RWPE2 (cell line): Measurements from ENCODE around the gene UBALD2.

Experiments
- ATAC-seq: fragments of 200-7000 bp; cut with Tn5 transposase; 3 replicates; pipeline ENCODE4 v1.9.1; 2021; ENCODE audit warnings: low read depth
- DNase-seq: peaks from one replicate; pipeline ENCODE4 v3.0.0-alpha.2; 2020; ENCODE audit warnings: low spot score
- H3K27ac ChIP-seq: fragments of 450-650 bp; 2 replicates; pipeline ENCODE4 v1.5.1; 2017; ENCODE audit warnings: mild to moderate bottlenecking; ENCODE audit not compliant: poor library complexity, severe bottlenecking
- H3K27me3 ChIP-seq: fragments of 250-450 bp; sonication (Bioruptor Pico); 2 replicates; pipeline ENCODE4 v1.5.1; 2021; ENCODE audit warnings: mild to moderate bottlenecking, moderate library complexity; ENCODE audit not compliant: insufficient read depth, poor library complexity, severe bottlenecking
- H3K36me3 ChIP-seq: fragments of 250-450 bp; sonication (Bioruptor Pico); 2 replicates; pipeline ENCODE4 v1.5.1; 2020; ENCODE audit warnings: low read depth, mild to moderate bottlenecking, moderate library complexity
- H3K4me1 ChIP-seq: fragments of 250-450 bp; sonication (Bioruptor Pico); 2 replicates; pipeline ENCODE4 v1.5.1; 2021; ENCODE audit warnings: mild to moderate bottlenecking, moderate library complexity; ENCODE audit not compliant: insufficient read depth, poor library complexity, severe bottlenecking
- H3K4me3 ChIP-seq: fragments of 250-450 bp; sonication (Bioruptor Pico); 2 replicates; pipeline ENCODE4 v1.5.1; 2021; ENCODE audit warnings: mild to moderate bottlenecking, moderate library complexity; ENCODE audit not compliant: severe bottlenecking
- H3K9me3 ChIP-seq: fragments of 250-450 bp; sonication (Bioruptor Pico); 2 replicates; pipeline ENCODE4 v1.5.1; 2021; ENCODE audit warnings: mild to moderate bottlenecking, moderate library complexity; ENCODE audit not compliant: severe bottlenecking
- TF ChIP-seq, protein P1 (sequence below): fragments of 450-650 bp; IDR thresholded peaks from one replicate; pipeline ENCODE4 v1.5.1; 2017; ENCODE audit warnings: mild to moderate bottlenecking, moderate library complexity; ENCODE audit not compliant: poor library complexity, severe bottlenecking

UBALD2 gene

DNA sequence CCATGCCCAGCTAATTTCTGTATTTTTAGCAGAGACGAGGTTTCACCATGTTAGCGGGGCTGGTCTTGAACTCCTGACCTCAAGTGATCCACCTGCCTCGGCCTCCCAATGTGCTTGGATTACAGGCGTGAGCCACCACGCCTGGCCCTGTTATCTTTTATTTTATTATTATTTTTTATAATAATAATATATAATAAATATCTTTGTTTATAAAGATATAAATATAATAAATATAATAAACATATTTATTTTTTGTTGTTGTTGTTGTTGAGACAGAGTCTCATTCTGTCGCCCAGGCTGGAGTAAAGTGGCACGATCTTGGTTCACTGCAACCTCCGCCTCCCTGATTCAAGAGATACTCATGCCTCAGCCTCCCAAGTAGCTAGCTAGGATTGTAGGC lies 17.8 kb upstream of the UBALD2 start:
- no peaks in the 10 kb centered on the region for H3K9me3 ChIP-seq
- no peaks in the 10 kb centered on the region for H3K27me3 ChIP-seq
- DNase-seq (no peak), ATAC-seq (no peak)
- TF ChIP-seq, protein P1, sequence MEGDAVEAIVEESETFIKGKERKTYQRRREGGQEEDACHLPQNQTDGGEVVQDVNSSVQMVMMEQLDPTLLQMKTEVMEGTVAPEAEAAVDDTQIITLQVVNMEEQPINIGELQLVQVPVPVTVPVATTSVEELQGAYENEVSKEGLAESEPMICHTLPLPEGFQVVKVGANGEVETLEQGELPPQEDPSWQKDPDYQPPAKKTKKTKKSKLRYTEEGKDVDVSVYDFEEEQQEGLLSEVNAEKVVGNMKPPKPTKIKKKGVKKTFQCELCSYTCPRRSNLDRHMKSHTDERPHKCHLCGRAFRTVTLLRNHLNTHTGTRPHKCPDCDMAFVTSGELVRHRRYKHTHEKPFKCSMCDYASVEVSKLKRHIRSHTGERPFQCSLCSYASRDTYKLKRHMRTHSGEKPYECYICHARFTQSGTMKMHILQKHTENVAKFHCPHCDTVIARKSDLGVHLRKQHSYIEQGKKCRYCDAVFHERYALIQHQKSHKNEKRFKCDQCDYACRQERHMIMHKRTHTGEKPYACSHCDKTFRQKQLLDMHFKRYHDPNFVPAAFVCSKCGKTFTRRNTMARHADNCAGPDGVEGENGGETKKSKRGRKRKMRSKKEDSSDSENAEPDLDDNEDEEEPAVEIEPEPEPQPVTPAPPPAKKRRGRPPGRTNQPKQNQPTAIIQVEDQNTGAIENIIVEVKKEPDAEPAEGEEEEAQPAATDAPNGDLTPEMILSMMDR: no peak
- H3K36me3 ChIP-seq: no peaks in the 10 kb centered on the region
- no peak overlapping the region for H3K4me3 ChIP-seq
- H3K27ac ChIP-seq: no peak overlapping the region
- peaks cover 11% of the 10 kb centered on the region for H3K4me1 ChIP-seq

DNA sequence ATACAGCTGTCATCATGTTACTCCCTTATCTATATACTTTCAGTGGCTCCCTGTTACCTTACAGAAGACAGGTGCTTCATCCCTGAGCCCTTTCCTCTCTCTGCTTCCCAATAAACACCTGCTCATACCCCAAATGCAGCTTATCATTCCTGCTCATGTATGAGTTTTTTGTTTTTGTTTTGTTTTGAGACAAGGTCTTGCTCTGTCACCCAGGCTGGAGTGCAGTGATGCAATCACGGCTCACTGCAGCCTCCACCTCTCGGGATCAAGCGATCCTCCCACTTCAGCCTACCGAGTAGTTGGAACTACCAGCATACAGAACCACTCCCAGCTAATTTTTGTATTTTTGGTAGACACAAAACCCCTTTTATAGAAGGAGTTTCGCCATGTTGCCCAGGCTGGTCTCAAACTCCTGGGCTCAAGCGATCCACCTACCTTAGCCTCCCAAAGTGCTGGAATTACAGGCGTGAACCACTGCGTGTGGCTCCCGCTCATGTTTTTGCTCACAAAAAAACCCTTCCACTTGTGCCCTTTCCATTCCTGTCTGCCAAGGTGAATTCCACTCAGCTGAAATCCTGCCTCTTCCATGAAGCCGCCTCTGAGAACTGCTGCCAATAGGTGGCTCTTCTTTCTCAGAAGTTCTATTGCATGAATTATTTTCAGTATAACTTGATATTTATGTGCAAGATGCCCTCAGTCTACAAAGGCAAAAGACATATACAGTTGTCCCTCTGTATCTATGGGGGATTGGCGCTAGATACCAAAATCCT lies 16.9 kb upstream of the UBALD2 start:
- no peaks in the 10 kb centered on the region for H3K9me3 ChIP-seq
- H3K4me3 ChIP-seq: no peak overlapping the region
- no peak for ATAC-seq
- no peaks in the 10 kb centered on the region for H3K36me3 ChIP-seq
- no peaks in the 10 kb centered on the region for H3K27me3 ChIP-seq
- no peak overlapping the region for H3K27ac ChIP-seq
- no peak for DNase-seq
- TF ChIP-seq, protein P1: peak; percentile 51
- peaks cover 19% of the 10 kb centered on the region for H3K4me1 ChIP-seq

DNA sequence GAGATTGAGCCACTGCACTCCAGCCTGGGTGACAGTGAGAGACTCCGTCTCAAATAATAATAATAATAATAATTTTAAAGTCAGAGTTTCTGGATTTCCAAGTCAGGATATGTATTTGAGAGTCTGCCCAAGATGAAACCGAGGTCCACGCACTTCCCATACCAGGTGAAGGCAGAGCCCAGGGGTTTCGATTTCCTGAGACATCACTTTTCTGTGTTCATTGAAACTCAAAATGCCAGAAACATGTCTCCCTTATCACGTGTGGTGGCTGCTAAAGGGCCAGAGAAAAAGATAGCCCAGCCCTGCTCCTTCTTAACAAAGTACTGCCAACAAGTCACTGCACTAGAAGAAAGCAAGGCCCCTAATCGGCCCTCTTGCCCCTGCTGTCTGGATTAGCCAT lies 15.0 kb upstream of the UBALD2 start:
- TF ChIP-seq, protein P1: no peak
- no peaks in the 10 kb centered on the region for H3K36me3 ChIP-seq
- H3K9me3 ChIP-seq: no peaks in the 10 kb centered on the region
- DNase-seq: no peak
- H3K27ac ChIP-seq: no peak overlapping the region
- H3K4me3 ChIP-seq: no peak overlapping the region
- H3K27me3 ChIP-seq: no peaks in the 10 kb centered on the region
- no peak for ATAC-seq
- H3K4me1 ChIP-seq: peaks cover 19% of the 10 kb centered on the region

DNA sequence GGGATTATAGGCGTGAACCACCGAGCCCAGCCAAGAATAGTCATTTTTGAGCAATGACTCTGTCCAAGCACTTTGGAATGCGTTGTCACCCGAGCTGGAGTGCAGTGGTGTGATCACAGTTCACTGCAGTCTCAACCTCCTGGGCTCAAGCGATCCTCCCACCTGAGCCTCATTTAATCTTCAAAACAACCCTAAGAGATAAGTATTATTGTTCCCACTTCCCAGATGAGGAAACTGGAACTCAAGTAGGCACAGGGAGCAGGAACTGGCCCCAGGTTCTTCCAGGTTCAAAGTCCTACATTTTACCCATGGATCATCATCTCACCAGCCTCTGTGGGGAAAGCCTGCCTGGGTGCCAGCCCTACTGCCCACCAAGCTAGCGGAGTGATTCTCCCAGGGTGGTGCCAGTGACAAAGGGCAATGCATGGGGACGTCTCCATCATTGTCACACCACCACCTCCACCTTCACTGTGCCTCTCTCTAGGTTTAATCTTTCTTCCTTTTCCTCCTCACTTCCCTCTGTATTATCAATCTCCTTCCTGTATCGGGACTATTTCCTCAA lies 13.6 kb upstream of the UBALD2 start:
- TF ChIP-seq, protein P1: no peak
- DNase-seq: peak; percentile 20
- Histone ChIP-seq H3K9me3 (no peaks in the 10 kb centered on the region), H3K36me3 (no peaks in the 10 kb centered on the region), H3K27ac (peak overlapping the region; percentile 67), H3K4me3 (no peak overlapping the region), H3K27me3 (no peaks in the 10 kb centered on the region), H3K4me1 (peaks cover 19% of the 10 kb centered on the region)
- ATAC-seq: no peak
